Keratinocyte (primary cell): Measurements from ENCODE around the gene GPN3. TPM values are rescaled to one million over a fixed set of nuclear protein-coding genes. Genes with fewer than 3 reads are reported as not detected.
"Not testable (repeated sequence)": the region's sequence is repeated elsewhere in the genome, so short reads cannot be mapped to it uniquely, and the experiment has no call there.

Experiments
- DNase-seq: peaks from one replicate; pipeline ENCODE4 v3.0.0-alpha.2; 2011; ENCODE audit warnings: low read depth, missing footprints, low spot score
- FAIRE-seq: peaks from 2 replicates; lab custom pipeline; 2011; peaks lifted over from hg19 to GRCh38; lab: Jason Lieb, UNC
- H2AFZ ChIP-seq: 2 replicates; pipeline ENCODE4 v1.6.0; 2012; ENCODE audit warnings: low read length, control low read depth, inconsistent platforms; ENCODE audit not compliant: control insufficient read depth
- H3K27ac ChIP-seq: 2 replicates; pipeline ENCODE4 v1.5.1; 2011; ENCODE audit warnings: low read length; ENCODE audit not compliant: control insufficient read depth, insufficient read depth
- H3K27me3 ChIP-seq: 3 replicates; pipeline ENCODE4 v1.6.0; 2011; ENCODE audit warnings: low read length; ENCODE audit not compliant: control insufficient read depth, insufficient read depth; ENCODE audit errors: extremely low read depth
- H3K36me3 ChIP-seq, 2 experiments: 2 replicates in 1 of 2; 3 replicates in 1 of 2; pipeline ENCODE4 v1.5.1; 2011; ENCODE audit warnings: low read length in 2 of 2, mild to moderate bottlenecking in 1 of 2; ENCODE audit not compliant: control insufficient read depth in 2 of 2, insufficient read depth in 2 of 2; ENCODE audit errors: extremely low read depth in 1 of 2
- H3K4me1 ChIP-seq: 3 replicates; pipeline ENCODE4 v1.5.1; 2011; ENCODE audit warnings: low read length; ENCODE audit not compliant: control insufficient read depth, insufficient read depth; ENCODE audit errors: extremely low read depth
- H3K4me2 ChIP-seq: 3 replicates; pipeline ENCODE4 v1.6.0; 2011; ENCODE audit warnings: low read depth, low read length; ENCODE audit not compliant: control insufficient read depth, insufficient read depth; ENCODE audit errors: extremely low read depth
- H3K4me3 ChIP-seq, 3 experiments: fragments of 200-600 bp in 1 of 3; sonication (generic) in 1 of 3; 2 replicates in 2 of 3; 3 replicates in 1 of 3; pipeline ENCODE4 v1.5.1; 2011 to 2016; ENCODE audit warnings: low read length in 3 of 3, mild to moderate bottlenecking in 3 of 3, control low read depth in 2 of 3, inconsistent platforms in 1 of 3, low read depth in 1 of 3, mixed read lengths in 1 of 3, mixed run types in 1 of 3, moderate library complexity in 1 of 3; ENCODE audit not compliant: control insufficient read depth in 2 of 3, insufficient read depth in 2 of 3; ENCODE audit errors: extremely low read depth in 1 of 3
- H3K79me2 ChIP-seq: 2 replicates; pipeline ENCODE4 v1.6.0; 2012; ENCODE audit warnings: low read length; ENCODE audit not compliant: control insufficient read depth, insufficient read depth
- H3K9ac ChIP-seq: 3 replicates; pipeline ENCODE4 v1.6.0; 2011; ENCODE audit warnings: low read length; ENCODE audit not compliant: control insufficient read depth, insufficient read depth; ENCODE audit errors: extremely low read depth
- H3K9me1 ChIP-seq: 3 replicates; pipeline ENCODE4 v1.6.0; 2011; ENCODE audit warnings: low read length; ENCODE audit not compliant: control insufficient read depth, insufficient read depth; ENCODE audit errors: extremely low read depth
- H3K9me3 ChIP-seq: 2 replicates; pipeline ENCODE4 v1.5.1; 2012; ENCODE audit warnings: low read depth, low read length; ENCODE audit not compliant: control insufficient read depth
- H4K20me1 ChIP-seq: 3 replicates; pipeline ENCODE4 v1.6.0; 2011; ENCODE audit warnings: low read length; ENCODE audit not compliant: control insufficient read depth, insufficient read depth; ENCODE audit errors: extremely low read depth
- EZH2 ChIP-seq: IDR thresholded peaks from one replicate; pipeline ENCODE4 v1.6.1; 2012; ENCODE audit warnings: inconsistent platforms, mild to moderate bottlenecking, low read length, moderate library complexity
- dilution Hi-C: fragments of 300-500 bp; cut with MboI; formaldehyde crosslinking; loops from one replicate; pipeline ENCODE4 v1.7.0; 2020; ENCODE audit warnings: low sequenced_read_pairs; ENCODE audit not compliant: extremely low pct_ligation_motif_present
- polyA plus RNA-seq, 5 experiments: library from polyadenylated mRNA; depleted of rRNA in 3 of 5; stranded (reverse) in 3 of 5; stranded (forward) in 1 of 5; unstranded in 1 of 5; fragments of >200 nt; gene quantifications; 1 replicate in 1 of 5; 2 replicates in 3 of 5; 3 replicates in 1 of 5; pipeline versions ENCODE4 v1.2.1 to v1.2.3, GENCODE V29; 2011 to 2012; ENCODE audit warnings: missing spikeins in 2 of 5, low read depth in 1 of 5, low replicate concordance in 1 of 5
- TF ChIP-seq, protein P1 (sequence below), 3 experiments: IDR thresholded peaks in 1 of 3; conservative IDR thresholded peaks in 1 of 3; optimal IDR thresholded peaks in 1 of 3; 2 replicates in 2 of 3; 3 replicates in 1 of 3; pipeline versions ENCODE3 to v1.5.1; 2011; ENCODE audit warnings: low read length in 3 of 3, mild to moderate bottlenecking in 3 of 3, moderate library complexity in 2 of 3, control low read depth in 1 of 3, inconsistent platforms in 1 of 3; ENCODE audit not compliant: insufficient read depth in 2 of 3; ENCODE audit errors: extremely low read depth in 1 of 3

The GPN3 gene
- polyA plus RNA-seq, 1 donor (not counting 4 experiments of a cell fraction or from before 2014, with no cell fraction given), result 35.5 TPM

DNA sequence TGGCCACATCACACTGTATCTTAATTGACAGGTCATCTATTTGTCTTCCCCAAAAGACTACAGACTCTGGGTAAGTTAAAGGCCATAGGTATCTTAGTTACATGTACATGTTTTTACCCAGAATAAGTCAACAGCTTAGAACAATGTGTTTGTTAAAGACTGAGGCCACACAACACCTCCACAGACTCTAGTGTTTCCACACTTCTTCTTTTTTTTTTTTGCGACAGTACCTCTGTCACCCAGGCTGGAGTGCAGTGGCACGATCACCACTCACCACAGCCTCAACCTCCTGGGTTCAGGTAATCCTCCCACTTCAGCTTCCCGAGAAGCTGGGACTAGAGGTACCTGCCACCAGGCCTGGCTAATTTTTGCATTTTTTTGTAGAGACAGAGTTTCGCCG is 1.3 kb downstream of the GPN3 start:
- Histone ChIP-seq H3K27me3 (no peaks in the 10 kb centered on the region), H2AFZ (peak overlapping the region; percentile 30), H3K9me1 (no peaks in the 10 kb centered on the region), H3K4me2 (peak overlapping the region; percentile 98), H3K36me3 (peaks cover 3 to 8% of the 10 kb centered on the region in 2 experiments), H3K9me3 (no peaks in the 10 kb centered on the region), H3K4me1 (peaks cover 10% of the 10 kb centered on the region), H3K27ac (peak overlapping the region; percentile 88), H3K9ac (peak overlapping the region; percentile 85), H3K79me2 (peaks cover 23% of the 10 kb centered on the region), H4K20me1 (no peaks in the 10 kb centered on the region), H3K4me3 (peak overlapping the region; percentile 51 to 79 (median 73))
- no peak for DNase-seq
- TF ChIP-seq, protein P1, sequence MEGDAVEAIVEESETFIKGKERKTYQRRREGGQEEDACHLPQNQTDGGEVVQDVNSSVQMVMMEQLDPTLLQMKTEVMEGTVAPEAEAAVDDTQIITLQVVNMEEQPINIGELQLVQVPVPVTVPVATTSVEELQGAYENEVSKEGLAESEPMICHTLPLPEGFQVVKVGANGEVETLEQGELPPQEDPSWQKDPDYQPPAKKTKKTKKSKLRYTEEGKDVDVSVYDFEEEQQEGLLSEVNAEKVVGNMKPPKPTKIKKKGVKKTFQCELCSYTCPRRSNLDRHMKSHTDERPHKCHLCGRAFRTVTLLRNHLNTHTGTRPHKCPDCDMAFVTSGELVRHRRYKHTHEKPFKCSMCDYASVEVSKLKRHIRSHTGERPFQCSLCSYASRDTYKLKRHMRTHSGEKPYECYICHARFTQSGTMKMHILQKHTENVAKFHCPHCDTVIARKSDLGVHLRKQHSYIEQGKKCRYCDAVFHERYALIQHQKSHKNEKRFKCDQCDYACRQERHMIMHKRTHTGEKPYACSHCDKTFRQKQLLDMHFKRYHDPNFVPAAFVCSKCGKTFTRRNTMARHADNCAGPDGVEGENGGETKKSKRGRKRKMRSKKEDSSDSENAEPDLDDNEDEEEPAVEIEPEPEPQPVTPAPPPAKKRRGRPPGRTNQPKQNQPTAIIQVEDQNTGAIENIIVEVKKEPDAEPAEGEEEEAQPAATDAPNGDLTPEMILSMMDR (optimal IDR thresholded peaks at IDR 0.05 in 1 of 3, IDR thresholded peaks at IDR 0.05 in 1 of 3, conservative IDR thresholded peaks at IDR 0.05 in 1 of 3; ENCODE audit: extremely low read depth in 1 of 3, insufficient read depth in 2 of 3, low read length in 3 of 3), result no peak
- no peak for TF ChIP-seq EZH2
- no peak for FAIRE-seq
- dilution Hi-C loops, result no loop called here

DNA sequence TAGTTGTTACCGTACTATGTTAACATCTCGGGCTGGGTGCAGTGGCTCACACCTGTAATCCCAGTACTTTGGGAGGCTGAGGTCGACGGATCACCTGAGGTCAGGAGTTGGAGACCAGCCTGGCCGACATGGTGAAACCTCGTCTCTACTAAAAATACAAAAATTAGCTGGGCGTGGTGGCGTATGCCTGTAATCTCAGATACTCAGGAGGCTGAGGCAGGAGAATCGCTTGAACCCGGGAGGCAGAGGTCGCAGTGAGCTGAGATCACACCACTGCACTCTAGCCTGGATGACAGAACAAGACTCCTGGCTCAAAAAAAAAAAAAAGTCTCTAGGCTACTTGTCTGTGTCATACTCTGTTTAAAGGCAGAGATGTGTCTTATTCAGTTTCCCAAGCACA is 2.3 kb downstream of the GPN3 start:
- H2AFZ ChIP-seq, H3K9me3 ChIP-seq, H4K20me1 ChIP-seq, H3K4me3 ChIP-seq, H3K27me3 ChIP-seq, H3K4me2 ChIP-seq, FAIRE-seq, dilution Hi-C loops, DNase-seq, H3K36me3 ChIP-seq, H3K27ac ChIP-seq, H3K9ac ChIP-seq, H3K9me1 ChIP-seq: not testable (repeated sequence)
- peaks cover 10% of the 10 kb centered on the region for H3K4me1 ChIP-seq
- peaks cover 24% of the 10 kb centered on the region for H3K79me2 ChIP-seq

DNA sequence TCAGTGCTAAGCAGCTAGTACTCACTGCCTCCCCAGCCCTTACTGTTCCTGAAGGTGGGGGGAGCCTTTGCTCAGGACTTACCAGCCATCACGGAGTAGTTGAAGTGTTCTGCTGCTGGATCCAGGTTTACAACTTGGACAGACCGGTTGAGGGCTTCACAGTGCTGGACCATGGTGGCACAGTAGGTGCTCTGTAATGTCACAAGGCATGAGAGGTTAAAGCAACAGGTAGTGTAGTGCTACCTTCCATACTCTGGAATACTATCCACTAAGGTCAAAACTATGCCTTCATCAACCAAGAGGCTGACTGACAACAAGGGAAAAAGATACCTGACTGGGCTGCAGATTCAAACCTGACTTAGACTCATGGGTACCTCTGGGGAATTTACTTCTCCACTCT is 3.0 kb downstream of the GPN3 start:
- Histone ChIP-seq H2AFZ (no peak overlapping the region), H3K9me3 (no peaks in the 10 kb centered on the region), H4K20me1 (no peaks in the 10 kb centered on the region), H3K79me2 (peaks cover 25% of the 10 kb centered on the region), H3K9ac (no peak overlapping the region), H3K9me1 (no peaks in the 10 kb centered on the region), H3K4me3 (no peak overlapping the region), H3K27ac (no peak overlapping the region), H3K4me1 (peaks cover 10% of the 10 kb centered on the region), H3K27me3 (no peaks in the 10 kb centered on the region), H3K36me3 (peaks cover 4 to 8% of the 10 kb centered on the region in 2 experiments), H3K4me2 (no peak overlapping the region)
- FAIRE-seq (no peak), DNase-seq (no peak)
- dilution Hi-C loops, result no loop called here
- TF ChIP-seq, protein P1 (optimal IDR thresholded peaks at IDR 0.05 in 1 of 3, IDR thresholded peaks at IDR 0.05 in 1 of 3, conservative IDR thresholded peaks at IDR 0.05 in 1 of 3; ENCODE audit: extremely low read depth in 1 of 3, insufficient read depth in 2 of 3, low read length in 3 of 3), result no peak
- TF ChIP-seq EZH2, result no peak

DNA sequence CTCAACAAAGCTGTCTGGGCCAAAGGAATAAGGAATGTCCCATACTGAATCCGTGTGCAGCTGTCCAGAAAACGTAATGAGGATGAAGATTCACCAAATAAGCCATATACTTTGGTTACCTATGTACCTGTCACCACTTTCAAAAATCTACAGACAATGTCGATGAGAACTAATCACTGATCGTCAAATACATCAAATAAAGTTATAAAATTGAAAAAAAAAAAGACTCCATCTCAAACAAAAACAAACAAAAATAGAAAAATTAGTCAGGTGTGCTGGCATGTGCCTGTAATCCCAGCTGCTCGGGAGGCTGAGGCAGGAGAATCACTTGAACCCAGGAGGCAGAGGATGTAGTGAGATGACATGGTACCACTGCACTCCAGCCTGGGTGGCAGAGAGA is 6.9 kb downstream of the GPN3 start:
- H3K4me3 ChIP-seq, H4K20me1 ChIP-seq, H3K9ac ChIP-seq, H3K4me1 ChIP-seq, FAIRE-seq, DNase-seq, H3K27me3 ChIP-seq, H3K4me2 ChIP-seq, dilution Hi-C loops, H3K9me3 ChIP-seq, H3K27ac ChIP-seq, H3K9me1 ChIP-seq, H3K79me2 ChIP-seq, H2AFZ ChIP-seq: not testable (repeated sequence)
- H3K36me3 ChIP-seq, result peaks cover 7 to 14% of the 10 kb centered on the region in 2 experiments
